DOHH2 (cell line): ENCODE measurements around the gene TBCD.

ENCODE experiments used
- CTCF ChIP-seq: fragments of 200-600 bp; sonication (generic); IDR thresholded peaks from one replicate; pipeline ENCODE4 v1.5.1; 2014; ENCODE audit warnings: antibody characterized with exemption, mild to moderate bottlenecking, low read depth, low read length; ENCODE audit not compliant: poor library complexity, severe bottlenecking
- EZH2phosphoT487 ChIP-seq: fragments of 200-600 bp; sonication (generic); IDR thresholded peaks from 2 replicates; pipeline ENCODE4 v1.6.1; 2017; ENCODE audit warnings: borderline replicate concordance, mild to moderate bottlenecking, antibody characterized with exemption, low read length, moderate library complexity, mixed read lengths

- TF ChIP-seq CTCF, result no peak
- TF ChIP-seq EZH2phosphoT487, result no peak
These were observed 160.0 kb downstream of the TBCD start for GRCh38 chr17:82911822-82912221.
